Astrocyte of the spinal cord (primary cell): ENCODE results near the gene C10orf90.

Experiments used
- DNase-seq: peaks from one replicate; pipeline ENCODE4 v3.0.0; 2011; ENCODE audit warnings: low read depth, low spot score
- H3K4me3 ChIP-seq: 2 replicates; pipeline ENCODE4 v1.5.1; 2011; ENCODE audit warnings: low read depth, mild to moderate bottlenecking, low read length, moderate library complexity
- CTCF ChIP-seq: IDR thresholded peaks from 2 replicates; pipeline ENCODE4 v1.5.1; 2012; ENCODE audit warnings: low read depth, mild to moderate bottlenecking, low read length, inconsistent platforms
- in situ Hi-C: cut with HindIII; loops from 2 replicates; pipeline ENCODE4 v1.10.0; 2017; ENCODE audit warnings: low sequenced_read_pairs

Gene C10orf90

GRCh38 chr10:126687121-126687606 lies 16.7 kb upstream of the C10orf90 start:
- in situ Hi-C loops = no loop called here
- no peak for TF ChIP-seq CTCF
- DNase-seq = no peak
- H3K4me3 ChIP-seq = no peak overlapping the region

- H3K4me3 ChIP-seq = no peak overlapping the region
- no peak for DNase-seq
- no peak for TF ChIP-seq CTCF
- in situ Hi-C loops = no loop called here
These were observed 16.2 kb upstream of the C10orf90 start for GRCh38 chr10:126686719-126687118.

GRCh38 chr10:126686268-126686667 lies 15.8 kb upstream of the C10orf90 start:
- H3K4me3 ChIP-seq = no peak overlapping the region
- no peak for TF ChIP-seq CTCF
- in situ Hi-C loops = no loop called here
- peak; percentile 22 for DNase-seq

GRCh38 chr10:126685756-126686155 lies 15.3 kb upstream of the C10orf90 start:
- H3K4me3 ChIP-seq = no peak overlapping the region
- in situ Hi-C loops = no loop called here
- no peak for DNase-seq
- no peak for TF ChIP-seq CTCF

- in situ Hi-C loops = no loop called here
- no peak for TF ChIP-seq CTCF
- H3K4me3 ChIP-seq = no peak overlapping the region
- no peak for DNase-seq
These were observed 13.8 kb upstream of the C10orf90 start for GRCh38 chr10:126684171-126684745.

GRCh38 chr10:126683466-126683865 lies 13.0 kb upstream of the C10orf90 start:
- in situ Hi-C loops = no loop called here
- TF ChIP-seq CTCF = no peak
- no peak for DNase-seq
- no peak overlapping the region for H3K4me3 ChIP-seq
